ENCODE data around the gene TPRX2. TPM values are rescaled to one million over a fixed set of nuclear protein-coding genes. Genes with fewer than 3 reads are reported as not detected.
"Not testable (repeated sequence)": the region's sequence is repeated elsewhere in the genome, so short reads cannot be mapped to it uniquely, and the experiment has no call there.

Gene TPRX2
- total RNA-seq, 1 experiment from 2014 or later, result not detected

- DNase-seq, result no peak
- no peaks in the 10 kb centered on the region for H3K36me3 ChIP-seq (replicated peaks; ENCODE audit: control insufficient read depth, insufficient read depth, low read length)
- no peak within 1 kb of the TSS for H3K4me3 ChIP-seq (ENCODE audit: insufficient read depth, low read depth, low read length)
- H3K27me3 ChIP-seq (ENCODE audit: control insufficient read depth, insufficient read depth, low read length), result no peaks in the 10 kb centered on the region
Observed at GRCh38 chr19:47886010-47886559, 27.1 kb downstream of the TPRX2 start, which contains the start of gene SULT2A1. Gene SULT2A1, minus strand, starts transcription at chr19:47886315. Its CDS starts 58 bp downstream, at chr19:47886257.

DNA sequence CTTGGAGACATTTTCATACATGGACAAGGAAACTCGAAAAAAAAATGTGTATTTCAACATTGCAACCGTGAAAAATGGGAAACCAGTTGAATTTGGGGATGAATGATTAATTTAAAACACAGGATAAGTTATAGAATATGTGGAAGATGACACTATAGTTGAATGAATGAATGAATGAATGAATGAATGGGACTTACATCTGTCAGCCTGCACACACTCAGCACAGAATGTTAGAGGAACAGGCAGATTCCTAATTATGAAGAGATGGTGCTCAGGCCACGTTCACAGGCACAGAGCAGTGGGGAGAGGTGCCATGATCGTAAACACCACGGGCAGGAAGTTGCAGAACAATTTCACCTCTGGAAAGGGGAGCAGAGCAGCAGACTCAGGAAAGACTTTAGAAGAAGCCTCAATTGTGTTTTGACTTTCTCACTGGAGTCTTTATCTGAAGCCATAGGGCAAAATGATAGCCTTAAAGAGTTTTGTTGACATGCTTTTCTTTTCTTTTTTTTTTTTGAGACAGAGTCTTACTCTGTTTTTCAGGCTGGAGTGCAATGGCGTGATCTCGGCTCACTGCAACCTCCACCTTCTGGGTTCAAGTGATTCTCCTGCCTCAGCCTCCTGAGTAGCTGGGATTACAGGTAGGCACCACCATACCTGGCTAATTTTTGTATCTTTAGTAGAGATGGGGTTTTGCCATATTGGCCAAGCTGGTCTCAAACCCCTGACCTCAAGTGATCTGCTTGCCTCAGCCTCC, 32.0 kb downstream of the TPRX2 start:
- H3K27me3 ChIP-seq (ENCODE audit: control insufficient read depth, insufficient read depth, low read length), result no peaks in the 10 kb centered on the region
- no peaks in the 10 kb centered on the region for H3K36me3 ChIP-seq (replicated peaks; ENCODE audit: control insufficient read depth, insufficient read depth, low read length)
- no peak for DNase-seq
- no peak overlapping the region for H3K4me3 ChIP-seq (ENCODE audit: insufficient read depth, low read depth, low read length)

DNA sequence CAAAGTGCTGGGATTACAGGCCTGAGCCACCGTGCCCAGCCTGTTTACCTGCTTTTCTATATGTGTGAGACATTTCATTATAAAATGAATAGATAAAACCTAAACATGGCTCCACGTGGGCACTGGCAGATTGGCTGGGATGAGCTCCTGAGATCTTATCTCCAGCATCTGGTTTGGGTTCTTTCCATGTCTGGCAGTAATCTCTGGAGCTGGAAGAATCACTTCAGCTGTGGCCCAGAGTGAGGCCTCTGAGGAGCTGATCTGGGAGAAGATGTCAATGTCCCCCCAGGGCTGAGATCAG, 32.5 kb downstream of the TPRX2 start:
- Histone ChIP-seq H3K36me3 (replicated peaks; ENCODE audit: control insufficient read depth, insufficient read depth, low read length) (no peaks in the 10 kb centered on the region), H3K27me3 (ENCODE audit: control insufficient read depth, insufficient read depth, low read length) (no peaks in the 10 kb centered on the region), H3K4me3 (ENCODE audit: insufficient read depth, low read depth, low read length) (no peak overlapping the region)
- DNase-seq, result no peak

- H3K36me3 ChIP-seq (replicated peaks; ENCODE audit: control insufficient read depth, insufficient read depth, low read length), result no peaks in the 10 kb centered on the region
- H3K27me3 ChIP-seq (ENCODE audit: control insufficient read depth, insufficient read depth, low read length), result no peaks in the 10 kb centered on the region
- DNase-seq, result peak; percentile 40
- H3K4me3 ChIP-seq (ENCODE audit: insufficient read depth, low read depth, low read length), result no peak overlapping the region
Observed at GRCh38 chr19:47891923-47892666, 33.1 kb downstream of the TPRX2 start.

DNA sequence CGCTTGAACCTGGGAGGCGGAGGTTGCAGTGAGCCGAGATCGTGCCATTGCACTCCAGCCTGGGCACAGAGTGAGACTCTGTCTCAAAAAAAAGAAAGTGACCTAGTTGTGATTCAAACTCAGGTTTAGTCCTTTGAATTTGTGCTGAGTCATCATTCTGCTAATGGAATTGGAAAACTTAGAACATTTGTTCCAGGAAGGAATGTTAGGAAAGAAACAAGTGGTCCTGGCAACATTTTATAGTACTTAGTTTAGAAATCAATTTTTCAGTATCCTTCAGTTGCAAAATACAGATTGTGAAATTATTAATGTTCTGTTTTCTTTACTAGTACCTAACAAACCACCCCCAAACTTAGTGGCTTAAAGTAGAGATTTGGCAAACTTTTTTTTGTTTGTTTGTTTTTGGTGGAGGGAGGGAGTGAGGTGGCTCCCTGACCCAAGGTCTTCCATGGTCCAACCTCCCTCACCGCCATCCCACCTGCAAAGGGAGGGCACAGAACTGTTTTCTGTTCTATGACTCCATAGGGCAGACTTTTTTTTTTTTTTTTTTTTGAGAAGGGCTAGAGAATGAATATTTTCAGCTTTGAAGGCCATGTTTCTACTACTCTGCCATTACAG, 36.2 kb downstream of the TPRX2 start:
- no peak for DNase-seq
- no peak overlapping the region for H3K4me3 ChIP-seq (ENCODE audit: insufficient read depth, low read depth, low read length)
- no peaks in the 10 kb centered on the region for H3K36me3 ChIP-seq (replicated peaks; ENCODE audit: control insufficient read depth, insufficient read depth, low read length)
- H3K27me3 ChIP-seq (ENCODE audit: control insufficient read depth, insufficient read depth, low read length), result no peaks in the 10 kb centered on the region

GRCh38 chr19:47896019-47896418, 37.0 kb downstream of the TPRX2 start:
- H3K27me3 ChIP-seq (ENCODE audit: control insufficient read depth, insufficient read depth, low read length), result no peaks in the 10 kb centered on the region
- DNase-seq, result no peak
- H3K4me3 ChIP-seq (ENCODE audit: insufficient read depth, low read depth, low read length), result no peak overlapping the region
- no peaks in the 10 kb centered on the region for H3K36me3 ChIP-seq (replicated peaks; ENCODE audit: control insufficient read depth, insufficient read depth, low read length)

DNA sequence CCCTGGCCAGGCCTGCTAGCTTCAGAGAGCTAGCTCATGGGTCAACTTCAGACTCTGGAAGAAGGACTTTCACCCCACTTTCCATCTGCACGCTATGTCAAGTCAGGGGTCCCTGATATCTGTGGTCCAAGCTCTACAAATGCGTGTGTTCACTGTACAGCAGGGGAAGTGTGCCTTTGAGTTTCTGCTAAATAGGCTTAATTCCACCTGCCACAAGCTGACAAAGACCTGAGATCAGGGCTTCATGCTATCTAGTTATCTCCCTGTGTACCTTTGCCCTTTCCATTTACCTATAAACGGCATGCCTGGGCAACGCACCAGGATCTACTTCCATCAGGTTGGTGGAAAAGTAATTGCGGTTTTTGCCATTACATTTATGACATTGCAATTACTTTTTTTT, 37.7 kb downstream of the TPRX2 start:
- Histone ChIP-seq H3K36me3 (replicated peaks; ENCODE audit: control insufficient read depth, insufficient read depth, low read length) (no peaks in the 10 kb centered on the region), H3K4me3 (ENCODE audit: insufficient read depth, low read depth, low read length) (no peak overlapping the region), H3K27me3 (ENCODE audit: control insufficient read depth, insufficient read depth, low read length) (no peaks in the 10 kb centered on the region)
- no peak for DNase-seq

- Histone ChIP-seq H3K4me3 (ENCODE audit: insufficient read depth, low read depth, low read length) (no peak overlapping the region), H3K27me3 (ENCODE audit: control insufficient read depth, insufficient read depth, low read length) (no peaks in the 10 kb centered on the region), H3K36me3 (replicated peaks; ENCODE audit: control insufficient read depth, insufficient read depth, low read length) (no peaks in the 10 kb centered on the region)
- no peak for DNase-seq
Observed at GRCh38 chr19:47897861-47898260, 38.8 kb downstream of the TPRX2 start.

DNA sequence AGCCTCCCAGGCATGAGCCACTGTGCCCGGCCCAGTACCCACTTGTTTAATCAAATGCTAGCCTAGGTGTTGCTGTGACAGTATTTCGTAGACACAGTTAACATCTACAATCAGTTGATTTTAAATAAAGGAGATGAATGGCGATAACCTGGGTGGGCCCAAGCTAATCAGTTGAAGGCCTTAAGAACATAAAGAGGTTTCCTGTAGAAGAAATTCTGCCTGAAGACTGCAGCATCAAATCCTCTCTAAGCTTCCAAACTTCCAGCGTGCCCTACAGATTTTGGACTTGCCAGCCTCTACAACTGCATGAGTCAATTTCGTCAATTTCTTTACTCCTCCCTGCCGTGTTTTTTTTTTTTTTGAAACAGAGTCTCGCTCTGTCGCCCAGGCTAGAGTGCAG, 40.3 kb downstream of the TPRX2 start:
- no peak overlapping the region for H3K4me3 ChIP-seq (ENCODE audit: insufficient read depth, low read depth, low read length)
- no peaks in the 10 kb centered on the region for H3K27me3 ChIP-seq (ENCODE audit: control insufficient read depth, insufficient read depth, low read length)
- no peak for DNase-seq
- H3K36me3 ChIP-seq (replicated peaks; ENCODE audit: control insufficient read depth, insufficient read depth, low read length), result no peaks in the 10 kb centered on the region

DNA sequence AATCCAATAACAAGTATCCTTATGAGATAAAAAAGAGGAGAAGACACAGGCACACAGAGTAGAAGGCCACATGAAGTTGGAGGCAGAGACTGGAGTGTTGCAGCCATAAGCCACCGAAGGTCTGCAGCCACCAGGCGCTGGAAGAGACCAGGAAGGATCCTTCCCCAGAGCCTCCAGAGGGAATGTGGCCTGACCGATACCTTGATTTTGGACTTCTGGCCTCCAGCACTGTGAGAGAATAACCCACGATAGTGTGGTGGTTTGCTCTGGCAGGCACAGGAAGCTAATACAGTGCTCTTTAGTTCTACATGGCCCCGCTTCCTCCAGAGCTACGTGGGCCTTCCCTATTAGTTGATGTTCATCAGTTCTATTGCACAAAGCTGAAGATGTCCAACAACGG, 42.3 kb downstream of the TPRX2 start:
- H3K4me3 ChIP-seq (ENCODE audit: insufficient read depth, low read depth, low read length), result no peak overlapping the region
- DNase-seq, result no peak
- H3K27me3 ChIP-seq (ENCODE audit: control insufficient read depth, insufficient read depth, low read length), result no peaks in the 10 kb centered on the region
- no peaks in the 10 kb centered on the region for H3K36me3 ChIP-seq (replicated peaks; ENCODE audit: control insufficient read depth, insufficient read depth, low read length)

GRCh38 chr19:47909350-47909749, 50.3 kb downstream of the TPRX2 start:
- DNase-seq; H3K36me3 ChIP-seq (replicated peaks; ENCODE audit: control insufficient read depth, insufficient read depth, low read length); H3K4me3 ChIP-seq (ENCODE audit: insufficient read depth, low read depth, low read length); H3K27me3 ChIP-seq (ENCODE audit: control insufficient read depth, insufficient read depth, low read length): not testable (repeated sequence)

DNA sequence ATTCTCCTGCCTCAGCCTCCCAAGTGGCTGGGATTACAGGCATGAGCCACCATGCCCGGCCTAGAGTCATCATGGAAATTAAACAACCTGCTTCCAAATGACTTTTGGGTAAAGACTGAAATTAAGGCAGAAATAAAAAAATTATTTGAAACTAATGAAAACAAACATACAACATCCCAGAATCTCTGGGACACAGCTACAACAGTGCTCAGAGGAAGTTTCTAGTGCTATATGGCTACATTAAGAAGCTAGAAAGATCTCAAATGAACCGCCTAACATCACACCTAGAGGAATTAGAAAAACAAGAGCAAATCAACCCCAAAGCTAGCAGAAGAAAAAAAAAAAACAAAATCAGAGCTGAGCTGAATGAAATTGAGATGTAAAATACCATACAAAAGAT, 51.2 kb downstream of the TPRX2 start:
- H3K36me3 ChIP-seq (replicated peaks; ENCODE audit: control insufficient read depth, insufficient read depth, low read length); H3K27me3 ChIP-seq (ENCODE audit: control insufficient read depth, insufficient read depth, low read length); DNase-seq; H3K4me3 ChIP-seq (ENCODE audit: insufficient read depth, low read depth, low read length): not testable (repeated sequence)
